GM20000 (cell line): Measurements from ENCODE around the gene ARSH.
A peak's percentile ranks its signal among the peaks of the same experiment; 100 is the strongest.
"Not testable (repeated sequence)": the region's sequence is repeated elsewhere in the genome, so short reads cannot be mapped to it uniquely, and the experiment has no call there.

Experiments
- DNase-seq: peaks from one replicate; pipeline ENCODE4 v3.0.0; 2012; ENCODE audit warnings: low spot score
- TF ChIP-seq, protein P1 (sequence below): IDR thresholded peaks from 2 replicates; pipeline ENCODE4 v1.5.1; 2012; ENCODE audit warnings: mild to moderate bottlenecking, control low read depth; ENCODE audit errors: extremely low read depth, missing control alignments

Gene ARSH

DNA sequence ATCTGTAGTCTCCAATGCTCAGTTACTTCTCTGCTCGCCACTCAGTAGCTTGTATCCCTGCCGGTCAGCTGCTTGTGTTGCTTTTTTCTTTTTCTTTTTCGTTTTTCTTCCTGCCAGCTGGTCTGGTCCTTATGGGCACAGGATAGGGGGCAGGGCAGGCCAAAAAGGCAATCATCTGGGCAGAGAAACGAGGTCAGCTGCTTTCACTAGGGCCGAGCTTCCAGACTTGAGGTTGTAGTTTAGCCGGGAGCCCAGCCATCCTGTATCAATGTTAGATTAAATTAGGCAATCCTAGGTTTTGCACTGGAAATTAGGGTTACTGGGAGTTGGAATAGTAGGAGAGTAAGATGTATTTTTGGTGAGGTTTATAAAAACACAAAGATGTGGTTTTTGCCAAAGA is 38.3 kb downstream of the ARSH start:
- TF ChIP-seq, protein P1, sequence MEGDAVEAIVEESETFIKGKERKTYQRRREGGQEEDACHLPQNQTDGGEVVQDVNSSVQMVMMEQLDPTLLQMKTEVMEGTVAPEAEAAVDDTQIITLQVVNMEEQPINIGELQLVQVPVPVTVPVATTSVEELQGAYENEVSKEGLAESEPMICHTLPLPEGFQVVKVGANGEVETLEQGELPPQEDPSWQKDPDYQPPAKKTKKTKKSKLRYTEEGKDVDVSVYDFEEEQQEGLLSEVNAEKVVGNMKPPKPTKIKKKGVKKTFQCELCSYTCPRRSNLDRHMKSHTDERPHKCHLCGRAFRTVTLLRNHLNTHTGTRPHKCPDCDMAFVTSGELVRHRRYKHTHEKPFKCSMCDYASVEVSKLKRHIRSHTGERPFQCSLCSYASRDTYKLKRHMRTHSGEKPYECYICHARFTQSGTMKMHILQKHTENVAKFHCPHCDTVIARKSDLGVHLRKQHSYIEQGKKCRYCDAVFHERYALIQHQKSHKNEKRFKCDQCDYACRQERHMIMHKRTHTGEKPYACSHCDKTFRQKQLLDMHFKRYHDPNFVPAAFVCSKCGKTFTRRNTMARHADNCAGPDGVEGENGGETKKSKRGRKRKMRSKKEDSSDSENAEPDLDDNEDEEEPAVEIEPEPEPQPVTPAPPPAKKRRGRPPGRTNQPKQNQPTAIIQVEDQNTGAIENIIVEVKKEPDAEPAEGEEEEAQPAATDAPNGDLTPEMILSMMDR: no peak
- no peak for DNase-seq

DNA sequence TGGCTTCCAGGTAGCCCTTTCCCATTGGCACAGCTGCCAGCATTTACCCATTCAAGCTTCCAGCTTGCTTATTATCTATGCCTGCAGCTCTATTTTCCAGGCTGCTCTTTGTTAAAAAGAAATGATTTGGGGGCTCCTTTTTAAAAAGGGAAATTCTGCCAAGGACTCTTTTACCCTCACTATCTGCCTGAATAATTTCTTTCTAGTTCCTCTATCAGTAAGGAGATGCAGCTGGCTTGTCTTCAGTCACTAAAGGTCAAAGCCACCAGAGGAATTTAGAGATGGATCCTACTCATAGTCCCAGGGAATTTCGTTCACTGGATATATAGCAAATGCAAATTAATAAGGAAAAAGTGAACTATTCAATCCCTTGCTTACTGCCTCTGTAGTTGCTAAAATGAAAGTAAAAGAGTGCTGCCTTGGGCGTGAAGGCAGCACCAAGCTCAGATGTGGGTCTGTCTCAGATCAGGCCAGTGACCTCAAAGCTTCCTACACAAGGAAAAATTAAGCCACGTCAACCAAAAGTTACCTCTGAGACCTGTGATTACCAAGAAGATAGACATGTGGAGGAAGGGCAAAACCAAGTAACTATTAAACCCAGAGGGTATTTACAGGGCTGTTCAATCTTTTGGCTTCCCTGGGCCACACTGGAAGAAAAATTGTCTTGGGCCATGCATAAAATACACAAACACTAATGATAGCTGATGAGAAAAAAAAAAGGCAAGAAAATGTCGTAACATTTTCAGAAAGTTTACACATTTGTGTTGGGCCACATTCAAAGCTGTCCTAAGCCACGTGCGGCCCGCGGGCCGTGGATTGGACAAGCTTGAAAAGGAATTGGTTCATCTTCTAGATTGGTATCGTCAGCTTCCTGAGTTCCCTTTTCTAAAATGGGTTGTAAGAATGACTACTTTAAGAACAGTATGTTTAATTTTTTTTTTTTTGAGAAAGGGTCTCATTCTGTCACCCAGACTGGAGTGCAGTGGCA is 40.2 kb downstream of the ARSH start:
- TF ChIP-seq, protein P1: no peak
- peak; percentile 1 for DNase-seq

DNA sequence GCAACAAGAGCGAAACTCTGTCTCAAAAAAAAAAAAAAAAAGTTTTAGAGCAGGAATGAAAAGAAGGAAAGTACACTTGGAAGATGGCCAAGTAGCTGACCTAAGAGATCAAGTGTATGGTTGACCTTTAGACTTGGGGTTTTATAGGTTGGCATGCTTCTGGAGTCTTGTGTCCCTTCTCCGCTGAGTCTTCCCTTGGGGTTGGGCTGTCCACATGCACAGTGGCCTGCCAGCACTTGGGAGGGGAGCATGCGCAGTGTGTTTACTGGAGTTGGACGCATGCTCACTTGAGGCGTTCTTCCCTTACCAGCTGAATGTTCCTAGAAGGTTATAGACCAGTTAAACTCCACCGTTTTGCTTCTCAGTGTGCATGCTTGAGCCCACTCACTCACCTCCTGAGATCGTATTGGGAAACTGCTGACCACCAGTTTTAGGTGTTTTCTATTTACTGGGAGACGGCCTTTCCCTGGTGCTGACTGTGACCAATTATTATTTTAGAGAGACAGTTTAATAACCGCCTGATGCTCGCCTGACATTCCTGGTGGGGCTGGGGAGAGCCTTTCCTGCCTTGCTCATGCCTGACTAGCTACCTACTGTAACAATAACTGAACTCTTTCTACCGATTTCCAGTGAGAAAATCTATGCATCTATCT is 44.3 kb downstream of the ARSH start:
- DNase-seq: not testable (repeated sequence)

GRCh38 chrX:3052860-3053259 is 46.5 kb downstream of the ARSH start:
- TF ChIP-seq, protein P1: no peak
- no peak for DNase-seq

DNA sequence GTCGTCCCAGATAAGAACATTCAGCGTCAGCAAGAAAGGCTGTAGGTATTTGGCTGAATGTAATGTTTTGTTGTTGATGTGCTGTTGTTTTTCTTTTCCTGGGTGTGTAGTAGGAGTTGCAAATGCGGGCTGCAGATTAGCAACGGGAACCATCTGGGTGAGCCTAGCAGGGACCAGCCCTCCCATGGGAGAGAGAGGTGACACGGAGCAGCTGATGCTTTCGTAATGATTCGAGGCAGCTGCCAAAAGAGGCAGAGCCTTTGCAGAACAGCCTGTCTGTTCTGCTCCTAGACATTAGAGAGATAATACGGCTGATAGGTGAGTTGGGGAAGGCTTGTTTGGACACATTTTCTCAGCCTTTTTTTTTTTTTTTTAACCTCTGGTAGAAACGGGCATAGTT is 60.2 kb downstream of the ARSH start:
- TF ChIP-seq, protein P1: no peak
- DNase-seq: no peak

- no peak for DNase-seq
- TF ChIP-seq, protein P1: no peak
Observed at GRCh38 chrX:3075959-3076358, 69.6 kb downstream of the ARSH start.

GRCh38 chrX:3076416-3076991 is 70.2 kb downstream of the ARSH start:
- TF ChIP-seq, protein P1: no peak

More at GRCh38 chrX:3076416-3076991, 70.2 kb downstream of the ARSH start:
- DNase-seq: no peak
